BLaER1 (cell line): ENCODE results near the gene SNAPC4.
"Not testable (repeated sequence)": the region's sequence is repeated elsewhere in the genome, so short reads cannot be mapped to it uniquely, and the experiment has no call there.

Source experiments
- H3K27ac ChIP-seq: shearing (Covaris generic); formaldehyde crosslinking; 2 replicates; pipeline ENCODE4 v1.8.1; 2022
- H3K27me3 ChIP-seq: shearing (Covaris generic); formaldehyde crosslinking; 2 replicates; pipeline ENCODE4 v1.8.1; 2022
- H3K36me3 ChIP-seq: shearing (Covaris generic); formaldehyde crosslinking; 2 replicates; pipeline ENCODE4 v1.8.1; 2022
- H3K4me1 ChIP-seq: shearing (Covaris generic); formaldehyde crosslinking; 2 replicates; pipeline ENCODE4 v1.8.1; 2022
- H3K4me2 ChIP-seq: shearing (Covaris generic); formaldehyde crosslinking; 2 replicates; pipeline ENCODE4 v1.8.1; 2022
- H3K4me3 ChIP-seq: shearing (Covaris generic); formaldehyde crosslinking; 2 replicates; pipeline ENCODE4 v1.8.1; 2022
- H3K9ac ChIP-seq: shearing (Covaris generic); formaldehyde crosslinking; 2 replicates; pipeline ENCODE4 v1.8.1; 2022
- H3K9me3 ChIP-seq: shearing (Covaris generic); formaldehyde crosslinking; 2 replicates; pipeline ENCODE4 v1.8.1; 2022
- H4K20me1 ChIP-seq: shearing (Covaris generic); formaldehyde crosslinking; 2 replicates; pipeline ENCODE4 v1.8.1; 2022
- Cebpa-rat ChIP-seq: shearing (Covaris generic); IDR thresholded peaks from 2 replicates; pipeline ENCODE4 v1.8.1; 2022

SNAPC4 gene

DNA sequence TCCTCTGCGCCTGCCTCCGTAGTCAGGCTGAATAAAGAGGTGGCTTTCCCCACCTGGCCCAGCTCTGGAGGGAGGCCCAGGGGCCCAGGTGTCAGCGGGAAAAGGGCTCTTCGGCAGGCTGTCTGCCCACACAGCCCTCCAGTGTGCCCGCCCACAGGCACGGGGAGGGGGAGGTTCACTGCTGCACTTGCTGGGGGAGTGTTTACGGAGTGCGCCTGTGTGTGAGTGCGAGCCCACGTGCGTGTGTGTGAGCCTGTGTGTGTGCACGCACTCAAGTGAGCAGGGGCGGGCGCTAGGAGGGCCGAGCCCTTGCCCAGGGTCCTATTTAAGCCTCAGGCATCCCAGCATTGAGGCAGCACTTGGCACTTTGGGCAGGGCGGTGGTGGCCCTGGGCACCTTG is 47.3 kb downstream of the SNAPC4 start:
- peaks cover 91% of the 10 kb centered on the region for H4K20me1 ChIP-seq
- H3K27ac ChIP-seq = no peak overlapping the region; the same call in 1 of the 2 replicates
- 0 out of 2 replicates have a peak overlapping the region, but pooled peaks have one; percentile 7 for H3K4me2 ChIP-seq
- peaks cover 61% of the 10 kb centered on the region for H3K4me1 ChIP-seq
- H3K9me3 ChIP-seq = no peaks in the 10 kb centered on the region
- no peak overlapping the region for H3K9ac ChIP-seq
- TF ChIP-seq Cebpa-rat = no peak
- peaks cover 90% of the 10 kb centered on the region for H3K36me3 ChIP-seq
- H3K4me3 ChIP-seq = no peak overlapping the region
- no peaks in the 10 kb centered on the region for H3K27me3 ChIP-seq

DNA sequence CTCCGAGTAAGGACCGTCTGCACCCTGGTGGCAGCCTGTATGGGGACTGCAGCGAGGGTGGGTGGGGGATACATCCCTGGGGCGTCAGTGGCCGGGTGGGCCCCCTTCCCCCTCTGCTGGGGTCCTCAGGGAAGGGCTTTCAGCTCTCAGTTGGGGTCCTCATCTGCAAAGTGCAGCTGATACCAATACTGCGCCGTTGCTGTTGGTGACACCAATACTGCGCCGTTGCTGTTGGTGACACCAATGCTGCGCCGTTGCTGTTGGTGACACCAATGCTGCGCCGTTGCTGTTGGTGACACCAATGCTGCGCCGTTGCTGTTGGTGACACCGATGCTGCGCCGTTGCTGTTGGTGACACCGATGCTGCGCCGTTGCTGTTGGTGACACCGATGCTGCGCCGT is 48.1 kb downstream of the SNAPC4 start:
- not testable (repeated sequence) for H3K4me3 ChIP-seq
- Histone ChIP-seq H4K20me1 (peaks cover 91% of the 10 kb centered on the region), H3K36me3 (peaks cover 88% of the 10 kb centered on the region)

DNA sequence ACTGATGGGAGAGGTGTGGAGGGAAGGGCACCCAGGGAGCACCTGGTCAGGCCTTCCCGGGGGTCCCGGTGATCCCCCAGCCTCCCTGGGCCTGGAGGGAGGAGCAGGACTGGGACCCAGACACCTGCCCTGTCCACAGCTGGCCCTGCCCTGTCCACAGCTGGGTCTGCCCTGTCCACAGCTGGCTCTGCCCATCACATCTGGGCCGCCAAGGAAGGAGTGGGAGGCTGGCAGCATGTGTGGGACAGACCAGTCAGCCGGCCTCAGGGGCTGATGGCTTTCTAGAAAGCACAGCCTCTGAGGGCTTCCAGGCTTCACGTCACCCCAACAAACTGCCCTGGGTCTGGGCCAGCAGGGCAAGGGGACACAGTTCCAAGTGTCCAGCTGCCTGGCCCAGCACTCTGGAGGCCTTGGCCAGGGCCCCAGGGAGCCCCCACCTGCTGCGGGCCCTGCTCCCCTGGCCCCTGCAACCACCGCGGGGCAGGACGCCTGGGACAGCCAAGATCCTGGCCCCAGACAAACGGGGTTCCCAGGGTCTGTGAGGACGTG is 48.6 kb downstream of the SNAPC4 start:
- Histone ChIP-seq H3K4me1 (peaks cover 74% of the 10 kb centered on the region), H3K9me3 (no peaks in the 10 kb centered on the region), H3K36me3 (peaks cover 88% of the 10 kb centered on the region), H3K4me2 (no peak overlapping the region), H3K4me3 (no peak overlapping the region), H4K20me1 (peaks cover 91% of the 10 kb centered on the region), H3K9ac (no peak overlapping the region), H3K27me3 (no peaks in the 10 kb centered on the region), H3K27ac (peak overlapping the region; percentile 13; the same call in 1 of the 2 replicates)
- TF ChIP-seq Cebpa-rat = no peak

More for the DNA sequence above, 48.1 kb downstream of the SNAPC4 start:
- not testable (repeated sequence) for H3K9me3 ChIP-seq, H3K27me3 ChIP-seq, H3K9ac ChIP-seq, H3K4me2 ChIP-seq
- Histone ChIP-seq H3K4me1 (peaks cover 69% of the 10 kb centered on the region), H3K27ac (peak overlapping the region; percentile 13; the same call in 1 of the 2 replicates)
